K562 treated with DMSO at 1 percent for 12 hours (cell line): ENCODE measurements around the gene TIGD1. TPM values are rescaled to one million over a fixed set of nuclear protein-coding genes. Genes with fewer than 3 reads are reported as not detected.

Source experiments
- total RNA-seq: library from RNA; unstranded; fragments of 300-600 nt; gene quantifications from 2 replicates; pipeline ENCODE4 v1.2.3, GENCODE V29; 2022; ENCODE audit not compliant: insufficient read depth

The TIGD1 gene
- 1.5 and 4.8 TPM in 2 replicates for total RNA-seq

GRCh38 chr2:232550354-232551249 is at the start of gene TIGD1, which contains the start of gene EIF4E2:
TIGD1 (minus strand) TSS chr2:232550557; CDS start chr2:232549882, 675 bp downstream.
EIF4E2 (plus strand) TSS chr2:232550689; CDS start chr2:232550725, 36 bp downstream.

GRCh38 chr2:232539298-232540231 is 10.8 kb downstream of the TIGD1 start, which contains the start of gene CHRNG:
CHRNG (plus strand) TSS chr2:232539692; CDS start chr2:232539748, 56 bp downstream.

GRCh38 chr2:232525791-232526371 is 24.5 kb downstream of the TIGD1 start, which contains the start of gene CHRND:
CHRND (plus strand) TSS chr2:232526160; CDS start chr2:232526216, 56 bp downstream.

GRCh38 chr2:232519581-232520438 is 30.5 kb downstream of the TIGD1 start, which contains the start of gene PRSS56:
PRSS56 (plus strand) TSS chr2:232520388; CDS start chr2:232520599, 211 bp downstream.

Other genes with a start within 250 kb of the TIGD1 start
- not detected in 2 replicates for gene ALPP, start 171.8 kb downstream of the TIGD1 start, total RNA-seq
- gene ALPG, start 143.7 kb downstream of the TIGD1 start, total RNA-seq: not detected in 2 replicates
- gene ALPI, start 94.4 kb downstream of the TIGD1 start, total RNA-seq: not detected in 2 replicates
- not detected in 2 replicates for gene ECEL1, start 62.7 kb downstream of the TIGD1 start, total RNA-seq
- gene PRSS56, start 30.2 kb downstream of the TIGD1 start, total RNA-seq: not detected in 2 replicates
- gene CHRND, start 24.4 kb downstream of the TIGD1 start, total RNA-seq: not detected in 2 replicates
- gene CHRNG, start 10.9 kb downstream of the TIGD1 start, total RNA-seq: not detected in 2 replicates
- gene EIF4E2, start 132 bp upstream of the TIGD1 start, total RNA-seq: 46.3 and 53.1 TPM in 2 replicates
- gene EFHD1, start 83.0 kb upstream of the TIGD1 start, total RNA-seq: 13.4 and 19.2 TPM in 2 replicates
- gene GIGYF2, start 146.8 kb upstream of the TIGD1 start, total RNA-seq: 7.9 and 23.0 TPM in 2 replicates
- gene KCNJ13, start 226.0 kb upstream of the TIGD1 start, total RNA-seq: not detected in 2 replicates